ENCODE results near the gene EXOSC2. TPM values are rescaled to one million over a fixed set of nuclear protein-coding genes. Genes with fewer than 3 reads are reported as not detected.

Gene EXOSC2, protein sequence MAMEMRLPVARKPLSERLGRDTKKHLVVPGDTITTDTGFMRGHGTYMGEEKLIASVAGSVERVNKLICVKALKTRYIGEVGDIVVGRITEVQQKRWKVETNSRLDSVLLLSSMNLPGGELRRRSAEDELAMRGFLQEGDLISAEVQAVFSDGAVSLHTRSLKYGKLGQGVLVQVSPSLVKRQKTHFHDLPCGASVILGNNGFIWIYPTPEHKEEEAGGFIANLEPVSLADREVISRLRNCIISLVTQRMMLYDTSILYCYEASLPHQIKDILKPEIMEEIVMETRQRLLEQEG
- total RNA-seq = 19.3 and 32.8 TPM in 2 replicates

GRCh38 chr9:130693426-130694191 lies at the start of gene EXOSC2:
EXOSC2 (plus strand) TSS chr9:130693780; CDS start chr9:130693792, 12 bp downstream.
- peak; percentile 98 for DNase-seq (ENCODE audit: low read depth)
- H3K4me3 ChIP-seq (ENCODE audit: low read depth, low read length) = peak within 1 kb of the TSS; percentile 83
- no peak for TF ChIP-seq CTCF (IDR thresholded peaks at IDR 0.05; ENCODE audit: insufficient read depth, low read depth, low read length)

- H3K4me3 ChIP-seq (ENCODE audit: low read depth, low read length) = no peak overlapping the region
- DNase-seq (ENCODE audit: low read depth) = no peak
- no peak for TF ChIP-seq CTCF (IDR thresholded peaks at IDR 0.05; ENCODE audit: insufficient read depth, low read depth, low read length)
Observed at GRCh38 chr9:130651221-130651620, 42.4 kb upstream of the EXOSC2 start.

GRCh38 chr9:130651752-130652151 lies 41.8 kb upstream of the EXOSC2 start:
- H3K4me3 ChIP-seq (ENCODE audit: low read depth, low read length) = no peak overlapping the region
- no peak for DNase-seq (ENCODE audit: low read depth)
- TF ChIP-seq CTCF (IDR thresholded peaks at IDR 0.05; ENCODE audit: insufficient read depth, low read depth, low read length) = no peak

DNA sequence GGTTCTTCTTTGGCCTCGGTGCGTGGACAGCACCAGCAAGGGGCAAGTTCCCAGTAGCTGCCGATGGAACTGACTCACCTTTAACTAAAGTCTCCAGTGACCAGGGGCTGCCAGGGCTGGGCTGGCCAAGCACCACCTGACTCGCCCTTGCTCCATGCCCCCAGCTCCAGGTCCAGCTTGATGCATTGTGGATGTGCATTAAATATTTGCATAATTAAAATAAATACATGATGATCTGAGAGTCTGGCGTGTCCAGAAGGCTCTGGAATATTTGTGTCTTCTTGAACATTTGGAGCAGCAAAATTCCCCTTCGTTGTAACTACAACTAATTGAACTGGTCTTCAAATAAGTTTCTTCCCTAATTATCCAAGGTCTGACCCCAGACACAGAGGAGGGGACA lies 38.7 kb upstream of the EXOSC2 start:
- H3K4me3 ChIP-seq (ENCODE audit: low read depth, low read length) = no peak overlapping the region
- no peak for TF ChIP-seq CTCF (IDR thresholded peaks at IDR 0.05; ENCODE audit: insufficient read depth, low read depth, low read length)
- DNase-seq (ENCODE audit: low read depth) = no peak

DNA sequence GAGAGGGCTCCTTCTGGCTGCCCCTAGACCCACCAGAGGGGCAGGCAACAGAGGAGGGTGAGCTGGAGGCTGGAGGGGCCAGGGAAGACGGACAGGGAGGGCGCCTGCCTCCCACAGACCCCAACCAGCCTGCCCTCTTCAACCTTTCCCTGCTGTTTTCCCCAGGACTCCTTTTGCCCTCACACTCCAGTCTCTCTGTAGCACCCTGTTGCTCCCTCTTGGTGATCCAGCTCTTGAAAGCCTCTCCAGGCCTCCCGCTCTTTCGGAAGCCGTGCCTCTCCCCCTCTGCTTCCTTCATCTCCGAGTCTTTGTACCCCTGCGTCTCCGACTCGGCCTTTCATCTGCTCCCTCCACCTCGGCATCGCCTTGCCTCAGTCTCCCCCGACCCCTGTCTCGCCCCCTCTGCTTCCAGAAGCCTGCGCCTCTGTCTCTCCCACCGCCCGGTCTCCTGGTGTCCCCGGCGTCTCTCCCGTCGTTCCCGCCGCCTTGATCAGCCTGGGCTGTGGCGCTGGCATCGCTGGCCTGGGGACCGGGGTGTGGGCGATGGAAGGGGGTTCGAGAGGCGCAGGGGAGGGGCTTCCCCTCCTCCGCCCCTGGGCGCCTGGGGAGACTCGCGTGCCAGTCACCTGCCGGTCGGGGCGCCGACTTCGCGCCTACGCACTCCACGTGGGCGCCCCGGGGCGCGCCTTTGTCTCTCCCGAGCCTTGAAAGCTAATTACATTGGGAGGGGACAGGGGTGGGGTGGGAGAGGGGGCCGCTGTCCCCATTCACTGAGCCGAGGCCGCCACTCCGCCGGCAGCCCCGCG lies 34.5 kb upstream of the EXOSC2 start:
- DNase-seq (ENCODE audit: low read depth) = no peak
- H3K4me3 ChIP-seq (ENCODE audit: low read depth, low read length) = no peak overlapping the region
- TF ChIP-seq CTCF (IDR thresholded peaks at IDR 0.05; ENCODE audit: insufficient read depth, low read depth, low read length) = no peak

DNA sequence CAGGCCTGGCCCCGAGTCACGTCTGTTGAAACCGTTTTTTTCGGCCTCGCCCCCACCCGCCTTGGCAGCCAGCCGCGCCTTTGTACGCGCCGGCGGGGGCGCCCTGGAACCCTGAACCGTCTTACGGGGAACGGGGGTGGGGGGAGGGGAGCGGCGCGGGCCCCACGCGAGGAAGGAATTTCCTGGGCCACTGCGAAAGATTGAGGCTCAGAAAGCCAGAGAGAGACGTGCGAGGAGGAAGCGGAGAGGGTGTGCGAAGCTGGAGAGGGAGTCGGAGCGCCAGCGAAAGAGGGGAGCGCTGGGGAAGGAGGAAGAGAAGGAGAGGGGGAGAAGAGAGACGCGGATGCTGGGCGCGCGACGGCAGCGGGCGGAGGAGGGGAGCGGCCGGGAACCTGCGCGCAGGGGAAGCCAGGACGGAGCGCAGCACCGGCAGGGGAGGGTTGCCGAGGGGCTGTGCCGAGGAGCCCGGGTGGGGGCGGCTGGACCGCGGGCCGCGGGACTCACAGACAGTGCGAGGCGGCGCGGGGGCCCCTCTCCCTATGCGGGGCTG lies 33.8 kb upstream of the EXOSC2 start:
- no peak for DNase-seq (ENCODE audit: low read depth)
- no peak for TF ChIP-seq CTCF (IDR thresholded peaks at IDR 0.05; ENCODE audit: insufficient read depth, low read depth, low read length)
- H3K4me3 ChIP-seq (ENCODE audit: low read depth, low read length) = no peak overlapping the region
